ENCODE measurements around the gene CSF1. TPM values are rescaled to one million over a fixed set of nuclear protein-coding genes. Genes with fewer than 3 reads are reported as not detected.

The CSF1 gene
- total and polyA plus RNA-seq, 2 experiments from 2014 or later = 60.0 to 67.9 TPM

DNA sequence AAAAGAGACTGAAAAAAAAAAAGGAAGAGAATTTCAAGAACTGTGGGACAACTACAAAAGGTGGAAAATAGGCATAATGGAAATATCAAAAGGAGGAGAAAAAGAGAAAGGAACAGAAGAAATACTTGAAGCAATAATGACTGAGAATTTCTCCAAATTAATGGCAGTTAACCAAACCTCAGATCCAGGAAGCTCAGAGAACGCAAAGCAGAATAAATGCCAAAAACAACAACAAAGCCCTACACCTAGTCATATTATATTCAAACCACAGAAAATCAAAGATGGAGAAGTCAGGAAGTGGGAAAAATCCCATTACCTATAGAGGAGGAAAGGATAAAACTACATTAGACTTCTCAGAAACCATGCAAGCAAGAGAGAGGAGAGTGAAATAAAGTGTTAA, 53.2 kb downstream of the CSF1 start:
- no peak for DNase-seq
- Histone ChIP-seq H3K27ac (no peak overlapping the region), H3K4me1 (ENCODE audit: insufficient read depth) (peaks cover 24% of the 10 kb centered on the region), H3K36me3 (ENCODE audit: low read depth) (no peaks in the 10 kb centered on the region), H3K9ac (no peak overlapping the region), H3K9me3 (ENCODE audit: low read depth) (peaks cover 3% of the 10 kb centered on the region), H3K79me2 (ENCODE audit: insufficient read depth) (no peaks in the 10 kb centered on the region), H4K20me1 (ENCODE audit: insufficient read depth) (no peaks in the 10 kb centered on the region), H3F3A (ENCODE audit: insufficient read depth) (peaks cover 18% of the 10 kb centered on the region), H3K4me3 (no peak overlapping the region), H3K4me2 (ENCODE audit: unreplicated experiment) (no peak overlapping the region), H3K9me2 (ENCODE audit: insufficient read depth) (no peaks in the 10 kb centered on the region), H3K27me3 (replicated peaks; ENCODE audit: insufficient read depth) (no peaks in the 10 kb centered on the region), H2AFZ (peak overlapping the region; percentile 45; the same call in 1 of the 2 replicates)
- in situ Hi-C loops (cut with MboI) = no loop called here
- 72 to 92% methylated on average over 1 of the region's 1 CpG for WGBS, 2 experiments (ENCODE audit: low coverage in 1 of 2, low lambda C conversion rate in 2 of 2, missing lambda C conversion rate in 2 of 2)
- TF ChIP-seq EZH2 (IDR thresholded peaks at IDR 0.05; ENCODE audit: insufficient read depth, poor library complexity, severe bottlenecking) = no peak
- TF ChIP-seq EZH2phosphoT487 (IDR thresholded peaks at IDR 0.05; ENCODE audit: insufficient read depth, low read depth) = no peak

DNA sequence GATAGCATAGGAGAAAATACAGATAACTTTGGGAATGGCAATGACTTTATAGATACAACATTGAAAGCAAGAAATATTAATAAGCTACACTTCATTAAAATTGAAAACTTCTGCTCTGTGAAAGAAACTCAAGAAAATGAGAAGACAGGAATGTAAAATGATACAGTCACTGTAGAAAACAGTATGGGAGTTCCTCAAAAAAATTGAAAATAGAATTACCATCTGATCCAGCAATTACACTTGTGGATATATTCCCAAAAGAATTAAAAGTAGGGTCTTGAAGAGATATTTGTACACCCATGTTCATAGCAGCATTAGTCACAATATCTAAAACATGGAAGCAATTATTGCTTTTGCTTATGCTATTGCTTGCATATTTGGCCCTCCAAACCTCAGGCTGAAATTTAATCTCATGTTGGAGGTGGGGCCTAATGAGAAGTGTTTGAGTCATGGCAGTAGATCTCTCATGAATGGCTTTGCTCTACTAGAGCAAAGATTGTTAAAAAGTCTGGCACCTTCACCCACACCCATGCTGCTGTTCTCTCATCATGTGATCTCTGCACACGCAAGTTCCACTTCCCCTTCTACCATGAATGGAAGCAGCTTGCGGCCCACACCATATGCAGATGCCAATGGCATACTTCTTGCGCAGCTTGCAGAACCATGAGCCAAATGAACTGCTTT, 58.6 kb downstream of the CSF1 start:
- 43 to 50% methylated on average over 3 of the region's 3 CpGs for WGBS, 2 experiments (ENCODE audit: low coverage in 1 of 2, low lambda C conversion rate in 2 of 2, missing lambda C conversion rate in 2 of 2)
- no peaks in the 10 kb centered on the region for H3K36me3 ChIP-seq (ENCODE audit: low read depth)
- peak overlapping the region; percentile 46 for H3K4me2 ChIP-seq (ENCODE audit: unreplicated experiment)

DNA sequence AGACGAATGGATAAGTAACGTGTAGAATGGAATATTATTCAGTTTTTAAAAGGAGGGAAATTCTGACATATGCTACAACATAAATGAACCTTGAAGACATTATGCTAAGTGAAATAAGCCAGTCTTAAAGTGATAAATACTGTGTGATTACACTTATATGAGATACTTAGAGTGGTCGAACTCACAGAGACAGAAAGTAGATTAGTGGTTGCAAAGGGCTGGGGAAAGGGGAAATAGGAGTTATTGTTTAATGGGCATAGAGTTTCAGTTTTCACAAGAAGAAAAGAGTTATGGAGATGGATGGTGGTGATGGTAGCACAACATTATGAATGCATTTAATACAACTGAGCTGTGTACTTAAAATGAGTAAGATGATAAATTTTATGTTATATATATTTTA, 59.3 kb downstream of the CSF1 start:
- Histone ChIP-seq H2AFZ (no peak overlapping the region), H3K36me3 (ENCODE audit: low read depth) (no peaks in the 10 kb centered on the region), H3K9me2 (ENCODE audit: insufficient read depth) (no peaks in the 10 kb centered on the region), H3K79me2 (ENCODE audit: insufficient read depth) (no peaks in the 10 kb centered on the region), H3K9me3 (ENCODE audit: low read depth) (peaks cover 3% of the 10 kb centered on the region), H3K4me2 (ENCODE audit: unreplicated experiment) (peak overlapping the region; percentile 30), H3K9ac (no peak overlapping the region), H3K4me3 (no peak overlapping the region), H3F3A (ENCODE audit: insufficient read depth) (peaks cover 14% of the 10 kb centered on the region), H3K27ac (no peak overlapping the region), H3K4me1 (ENCODE audit: insufficient read depth) (peaks cover 14% of the 10 kb centered on the region), H3K27me3 (replicated peaks; ENCODE audit: insufficient read depth) (no peaks in the 10 kb centered on the region), H4K20me1 (ENCODE audit: insufficient read depth) (no peaks in the 10 kb centered on the region)
- DNase-seq = no peak
- in situ Hi-C loops (cut with MboI) = no loop called here
- TF ChIP-seq EZH2 (IDR thresholded peaks at IDR 0.05; ENCODE audit: insufficient read depth, poor library complexity, severe bottlenecking) (no peak), EZH2phosphoT487 (IDR thresholded peaks at IDR 0.05; ENCODE audit: insufficient read depth, low read depth) (no peak)
- WGBS, 2 experiments (ENCODE audit: low coverage in 1 of 2, low lambda C conversion rate in 2 of 2, missing lambda C conversion rate in 2 of 2) = 67% methylated on average over 3 of the region's 3 CpGs

More for the DNA sequence above, 58.6 kb downstream of the CSF1 start:
- no peak overlapping the region for H2AFZ ChIP-seq
- H4K20me1 ChIP-seq (ENCODE audit: insufficient read depth) = no peaks in the 10 kb centered on the region
- no peaks in the 10 kb centered on the region for H3K27me3 ChIP-seq (replicated peaks; ENCODE audit: insufficient read depth)
- H3K27ac ChIP-seq = peak overlapping the region; percentile 49
- peaks cover 3% of the 10 kb centered on the region for H3K9me3 ChIP-seq (ENCODE audit: low read depth)
- H3K4me1 ChIP-seq (ENCODE audit: insufficient read depth) = peaks cover 12% of the 10 kb centered on the region
- H3F3A ChIP-seq (ENCODE audit: insufficient read depth) = peaks cover 12% of the 10 kb centered on the region
- H3K9me2 ChIP-seq (ENCODE audit: insufficient read depth) = no peaks in the 10 kb centered on the region
- DNase-seq = peak; percentile 83
- H3K4me3 ChIP-seq = no peak overlapping the region
- in situ Hi-C loops (cut with MboI) = no loop called here
- no peak overlapping the region for H3K9ac ChIP-seq
- H3K79me2 ChIP-seq (ENCODE audit: insufficient read depth) = no peaks in the 10 kb centered on the region
- no peak for TF ChIP-seq EZH2 (IDR thresholded peaks at IDR 0.05; ENCODE audit: insufficient read depth, poor library complexity, severe bottlenecking)
- TF ChIP-seq EZH2phosphoT487 (IDR thresholded peaks at IDR 0.05; ENCODE audit: insufficient read depth, low read depth) = no peak

DNA sequence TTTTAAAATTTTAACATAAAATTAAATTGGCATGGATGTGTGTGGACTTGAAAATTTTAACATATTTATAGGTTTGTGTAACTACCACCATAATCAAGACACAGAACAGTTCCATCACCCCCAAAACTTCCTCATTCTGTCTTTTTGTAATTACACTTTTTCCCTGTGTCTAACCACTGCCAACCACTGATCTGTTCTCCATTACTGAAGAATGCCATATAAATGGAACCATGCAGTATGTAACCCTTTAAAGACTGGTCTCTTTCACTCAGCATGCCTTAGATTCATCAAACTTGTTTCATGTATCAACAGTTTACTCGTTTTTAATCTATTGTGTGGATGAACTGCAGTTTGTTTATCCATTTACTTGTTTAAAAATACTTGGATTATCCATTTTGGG, 60.9 kb downstream of the CSF1 start:
- no peak overlapping the region for H3K9ac ChIP-seq
- 9 to 10% methylated on average over 1 of the region's 1 CpG for WGBS, 2 experiments (ENCODE audit: low coverage in 1 of 2, low lambda C conversion rate in 2 of 2, missing lambda C conversion rate in 2 of 2)
- H3K27ac ChIP-seq = no peak overlapping the region
- no peaks in the 10 kb centered on the region for H3K27me3 ChIP-seq (replicated peaks; ENCODE audit: insufficient read depth)
- no peak overlapping the region for H3K4me3 ChIP-seq
- H3F3A ChIP-seq (ENCODE audit: insufficient read depth) = peaks cover 22% of the 10 kb centered on the region
- H3K4me1 ChIP-seq (ENCODE audit: insufficient read depth) = peaks cover 30% of the 10 kb centered on the region
- TF ChIP-seq EZH2phosphoT487 (IDR thresholded peaks at IDR 0.05; ENCODE audit: insufficient read depth, low read depth) = no peak
- TF ChIP-seq EZH2 (IDR thresholded peaks at IDR 0.05; ENCODE audit: insufficient read depth, poor library complexity, severe bottlenecking) = no peak
- no peaks in the 10 kb centered on the region for H3K9me2 ChIP-seq (ENCODE audit: insufficient read depth)
- no peak overlapping the region for H3K4me2 ChIP-seq (ENCODE audit: unreplicated experiment)
- in situ Hi-C loops (cut with MboI) = no loop called here
- no peaks in the 10 kb centered on the region for H3K79me2 ChIP-seq (ENCODE audit: insufficient read depth)
- H4K20me1 ChIP-seq (ENCODE audit: insufficient read depth) = no peaks in the 10 kb centered on the region
- H2AFZ ChIP-seq = no peak overlapping the region
- no peak for DNase-seq
- H3K9me3 ChIP-seq (ENCODE audit: low read depth) = no peaks in the 10 kb centered on the region
- no peaks in the 10 kb centered on the region for H3K36me3 ChIP-seq (ENCODE audit: low read depth)

All from GM23248 (cell line).